GM19043 (cell line): ENCODE results near the gene UBE3D.

Experiments used
- ATAC-seq: cut with Tn5 transposase; IDR thresholded peaks from one replicate; pipeline ENCODE4 v1.9.1; 2021; ENCODE audit warnings: low read depth; ENCODE audit not compliant: unreplicated experiment

The UBE3D gene

GRCh38 chr6:83065511-83066192 lies at the start of gene UBE3D:
Gene UBE3D, minus strand, starts transcription at chr6:83065841. Its CDS starts 123 bp downstream, at chr6:83065718.
- peak; percentile 67 for ATAC-seq

- no peak for ATAC-seq
Measured at GRCh38 chr6:83114164-83114563, 48.5 kb upstream of the UBE3D start.

- no peak for ATAC-seq
Measured at GRCh38 chr6:83113258-83113657, 47.6 kb upstream of the UBE3D start.

- ATAC-seq, result no peak
Measured at GRCh38 chr6:83108378-83108777, 42.7 kb upstream of the UBE3D start.

- no peak for ATAC-seq
Measured at GRCh38 chr6:83098589-83098988, 32.9 kb upstream of the UBE3D start.

GRCh38 chr6:83097675-83098074 lies 32.0 kb upstream of the UBE3D start:
- no peak for ATAC-seq

GRCh38 chr6:83097204-83097603 lies 31.6 kb upstream of the UBE3D start:
- no peak for ATAC-seq

GRCh38 chr6:83096791-83097190 lies 31.1 kb upstream of the UBE3D start:
- no peak for ATAC-seq

- ATAC-seq, result no peak
Measured at GRCh38 chr6:83092756-83093399, 27.2 kb upstream of the UBE3D start.

- ATAC-seq, result peak; percentile 100
Measured at GRCh38 chr6:83086751-83087150, 21.1 kb upstream of the UBE3D start.

- no peak for ATAC-seq
Measured at GRCh38 chr6:83083476-83083875, 17.8 kb upstream of the UBE3D start.

- no peak for ATAC-seq
Measured at GRCh38 chr6:83073615-83074014, 8.0 kb upstream of the UBE3D start.

- no peak for ATAC-seq
Measured at GRCh38 chr6:83072726-83073125, 7.1 kb upstream of the UBE3D start.

GRCh38 chr6:83071707-83072106 lies 6.1 kb upstream of the UBE3D start:
- no peak for ATAC-seq

GRCh38 chr6:83071023-83071422 lies 5.4 kb upstream of the UBE3D start:
- ATAC-seq, result peak; percentile 51

- no peak for ATAC-seq
Measured at GRCh38 chr6:83069633-83070032, 4.0 kb upstream of the UBE3D start.

GRCh38 chr6:83068616-83069015 lies 3.0 kb upstream of the UBE3D start:
- ATAC-seq, result no peak

GRCh38 chr6:83067448-83068439 lies 2.1 kb upstream of the UBE3D start, which contains the start of gene DOP1A:
Gene DOP1A, plus strand, starts transcription at chr6:83067671. Its CDS starts 29,307 bp downstream, at chr6:83096978.
- ATAC-seq, result peak; percentile 69

GRCh38 chr6:83062225-83062624 lies 3.4 kb downstream of the UBE3D start:
- ATAC-seq, result no peak

- ATAC-seq, result no peak
Measured at GRCh38 chr6:83061190-83061589, 4.5 kb downstream of the UBE3D start.

- ATAC-seq, result peak; percentile 85
Measured at GRCh38 chr6:83057705-83058321, 7.8 kb downstream of the UBE3D start.
